GM12892 (cell line): ENCODE data around the gene ARL6IP4.

ENCODE experiments used
- POLR2A ChIP-seq: IDR thresholded peaks from 2 replicates; pipeline ENCODE4 v1.6.1; 2011; ENCODE audit warnings: low read depth, low read length, control low read depth
- TAF1 ChIP-seq: IDR thresholded peaks from 2 replicates; pipeline ENCODE4 v1.6.1; 2011; ENCODE audit warnings: low read depth, mild to moderate bottlenecking, control low read depth, low read length, borderline replicate concordance

DNA sequence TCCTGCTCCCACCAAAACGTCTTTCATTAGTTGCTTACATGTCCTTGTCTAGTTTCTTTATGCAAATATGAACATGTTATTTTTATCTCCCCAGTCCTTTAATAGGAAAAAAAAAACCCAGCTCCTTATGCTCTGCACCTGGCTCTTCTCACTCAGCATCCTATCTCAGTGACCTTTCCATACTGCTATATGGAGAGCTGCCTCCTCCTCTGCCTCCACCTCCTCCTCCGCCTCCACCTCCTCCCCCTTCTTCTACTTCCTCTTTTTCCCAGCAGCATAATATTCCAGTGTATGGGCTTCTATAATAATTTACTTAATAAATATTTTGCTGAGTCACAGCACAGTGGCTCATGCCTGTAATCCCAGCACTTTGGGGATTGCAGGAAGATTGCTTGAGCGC, 45.8 kb upstream of the ARL6IP4 start:
- TF ChIP-seq POLR2A (no peak), TAF1 (no peak)
